ENCODE data around the gene NPTX1. TPM values are rescaled to one million over a fixed set of nuclear protein-coding genes. Genes with fewer than 3 reads are reported as not detected.

Gene NPTX1
- total and polyA plus RNA-seq, 2 donors (not counting 1 experiment from before 2014, with no cell fraction given) = 0.07 to 0.57 TPM

DNA sequence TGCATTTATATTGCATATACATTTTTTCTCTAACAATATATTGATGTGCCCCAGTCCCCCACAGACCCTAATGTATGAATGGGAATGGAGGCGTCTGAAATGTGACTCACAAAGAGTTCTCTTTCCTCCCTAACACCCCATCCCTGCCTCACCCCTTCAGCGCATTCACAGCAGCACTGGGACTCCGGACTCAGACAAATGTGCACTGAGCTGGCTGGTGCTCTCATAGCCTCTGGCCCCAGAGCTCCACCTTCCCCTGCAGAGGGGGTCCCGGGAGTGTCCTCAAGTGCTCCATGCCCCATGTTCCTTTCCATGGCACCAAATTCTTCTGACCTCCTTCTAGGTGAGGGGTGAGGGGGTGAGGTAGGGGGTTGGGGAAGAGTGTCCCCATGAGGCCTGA lies 20.6 kb downstream of the NPTX1 start:
- ChIA-PET POLR2A (no interaction called here), CTCF (no interaction called here)
- intact Hi-C loops (cut with micrococcal nuclease) = no loop called here
- Mint-ChIP-seq H3K27me3 (peaks cover 30% of the 10 kb centered on the region), H3K4me3 (peak overlapping the region; percentile 91), H3K9me3 (ENCODE audit: insufficient read depth) (no peaks in the 10 kb centered on the region), H3K27ac (peak overlapping the region; percentile 67), H3K4me1 (peaks cover 18% of the 10 kb centered on the region)
- no peaks in the 10 kb centered on the region for H3K36me3 ChIP-seq (replicated peaks in 1 of 2; ENCODE audit: control extremely low read depth in 1 of 2, control insufficient read depth in 1 of 2, extremely low read depth in 1 of 2, insufficient read depth in 2 of 2, low read length in 1 of 2)
- WGBS (ENCODE audit: insufficient coverage) = 86% methylated on average over 3 of the region's 4 CpGs
- no peaks in the 10 kb centered on the region for H3K79me2 ChIP-seq (ENCODE audit: control insufficient read depth, insufficient read depth, low read length)
- DNase-seq = no peak
- no peaks in the 10 kb centered on the region for H4K20me1 ChIP-seq (ENCODE audit: control insufficient read depth, insufficient read depth, low read length, poor library complexity, severe bottlenecking)
- H3K4me1 ChIP-seq (ENCODE audit: control insufficient read depth in 2 of 2, insufficient read depth in 2 of 2, low read length in 2 of 2) = peaks cover 7 to 17% of the 10 kb centered on the region in 2 donors
- H3K27me3 ChIP-seq (replicated peaks in 1 of 4; ENCODE audit: control extremely low read depth in 1 of 4, control insufficient read depth in 3 of 4, insufficient read depth in 4 of 4, low read length in 3 of 4) = peaks cover 0 to 31% (median 0%) of the 10 kb centered on the region in 4 experiments
- H2AFZ ChIP-seq (ENCODE audit: insufficient read depth, low read depth, low read length, poor library complexity, severe bottlenecking) = no peak overlapping the region
- H3K4me2 ChIP-seq (replicated peaks; ENCODE audit: low read depth, low read length, poor library complexity, severe bottlenecking) = peak overlapping the region; percentile 97
- ATAC-seq (ENCODE audit: low read depth) = no peak
- peaks cover 0 to 10% (median 0%) of the 10 kb centered on the region in 3 donors for H3K9me3 ChIP-seq (ENCODE audit: control extremely low read depth in 1 of 3, control insufficient read depth in 2 of 3, insufficient read depth in 1 of 3, low read length in 2 of 3)
- no peak overlapping the region for H3K4me3 ChIP-seq (ENCODE audit: control extremely low read depth in 1 of 5, extremely low read depth in 1 of 5, insufficient read depth in 1 of 5, low read depth in 2 of 5, low read length in 4 of 5)
- H3K27ac ChIP-seq (ENCODE audit: low read length in 2 of 2) = peak overlapping the region in 1 of 2 donors; percentile 99
- TF ChIP-seq EZH2 (IDR thresholded peaks at IDR 0.05; ENCODE audit: borderline replicate concordance, insufficient read depth, low read depth, low read length, poor library complexity, severe bottlenecking) = no peak
- TF ChIP-seq, protein P1, sequence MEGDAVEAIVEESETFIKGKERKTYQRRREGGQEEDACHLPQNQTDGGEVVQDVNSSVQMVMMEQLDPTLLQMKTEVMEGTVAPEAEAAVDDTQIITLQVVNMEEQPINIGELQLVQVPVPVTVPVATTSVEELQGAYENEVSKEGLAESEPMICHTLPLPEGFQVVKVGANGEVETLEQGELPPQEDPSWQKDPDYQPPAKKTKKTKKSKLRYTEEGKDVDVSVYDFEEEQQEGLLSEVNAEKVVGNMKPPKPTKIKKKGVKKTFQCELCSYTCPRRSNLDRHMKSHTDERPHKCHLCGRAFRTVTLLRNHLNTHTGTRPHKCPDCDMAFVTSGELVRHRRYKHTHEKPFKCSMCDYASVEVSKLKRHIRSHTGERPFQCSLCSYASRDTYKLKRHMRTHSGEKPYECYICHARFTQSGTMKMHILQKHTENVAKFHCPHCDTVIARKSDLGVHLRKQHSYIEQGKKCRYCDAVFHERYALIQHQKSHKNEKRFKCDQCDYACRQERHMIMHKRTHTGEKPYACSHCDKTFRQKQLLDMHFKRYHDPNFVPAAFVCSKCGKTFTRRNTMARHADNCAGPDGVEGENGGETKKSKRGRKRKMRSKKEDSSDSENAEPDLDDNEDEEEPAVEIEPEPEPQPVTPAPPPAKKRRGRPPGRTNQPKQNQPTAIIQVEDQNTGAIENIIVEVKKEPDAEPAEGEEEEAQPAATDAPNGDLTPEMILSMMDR (IDR thresholded peaks at IDR 0.05) = no peak
- H3K9ac ChIP-seq (ENCODE audit: low read length) = no peak overlapping the region

DNA sequence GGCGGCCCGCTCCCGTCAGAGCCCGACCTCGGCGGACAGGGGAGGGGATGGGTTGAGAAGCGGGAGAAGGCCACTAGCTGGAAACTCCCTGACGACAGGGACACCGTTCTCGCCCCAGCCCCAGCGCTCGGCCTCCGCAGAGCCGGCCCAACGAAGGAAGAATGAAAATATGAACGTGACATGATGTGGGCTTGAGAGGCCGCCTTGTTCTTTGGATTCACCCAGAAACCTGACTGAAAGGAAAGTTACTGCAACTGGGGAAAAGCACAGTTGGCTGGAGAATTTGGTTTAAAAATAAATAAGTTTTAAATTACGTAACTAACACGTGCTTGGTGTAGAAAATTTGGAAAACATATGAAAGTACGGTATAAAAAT lies 21.1 kb downstream of the NPTX1 start:
- peak overlapping the region; percentile 91 for H3K4me3 Mint-ChIP-seq
- ATAC-seq (ENCODE audit: low read depth) = peak; percentile 22
- intact Hi-C loops (cut with micrococcal nuclease) = no loop called here
- no peak for TF ChIP-seq EZH2 (IDR thresholded peaks at IDR 0.05; ENCODE audit: borderline replicate concordance, insufficient read depth, low read depth, low read length, poor library complexity, severe bottlenecking)
- TF ChIP-seq, protein P1 (IDR thresholded peaks at IDR 0.05) = no peak
- Histone ChIP-seq H3K27ac (ENCODE audit: low read length in 2 of 2) (peak overlapping the region; percentile 92 to 99), H3K9ac (ENCODE audit: low read length) (peak overlapping the region; percentile 96), H3K27me3 (replicated peaks in 1 of 4; ENCODE audit: control extremely low read depth in 1 of 4, control insufficient read depth in 3 of 4, insufficient read depth in 4 of 4, low read length in 3 of 4) (peaks cover 0 to 31% (median 0%) of the 10 kb centered on the region in 4 experiments), H2AFZ (ENCODE audit: insufficient read depth, low read depth, low read length, poor library complexity, severe bottlenecking) (peak overlapping the region; percentile 92), H3K4me2 (replicated peaks; ENCODE audit: low read depth, low read length, poor library complexity, severe bottlenecking) (peak overlapping the region; percentile 97), H3K36me3 (replicated peaks in 1 of 2; ENCODE audit: control extremely low read depth in 1 of 2, control insufficient read depth in 1 of 2, extremely low read depth in 1 of 2, insufficient read depth in 2 of 2, low read length in 1 of 2) (no peaks in the 10 kb centered on the region), H4K20me1 (ENCODE audit: control insufficient read depth, insufficient read depth, low read length, poor library complexity, severe bottlenecking) (no peaks in the 10 kb centered on the region), H3K4me1 (ENCODE audit: control insufficient read depth in 2 of 2, insufficient read depth in 2 of 2, low read length in 2 of 2) (peaks cover 7 to 17% of the 10 kb centered on the region in 2 donors), H3K4me3 (ENCODE audit: control extremely low read depth in 1 of 5, extremely low read depth in 1 of 5, insufficient read depth in 1 of 5, low read depth in 2 of 5, low read length in 4 of 5) (peak overlapping the region; percentile 23 to 88 (median 87)), H3K9me3 (ENCODE audit: control extremely low read depth in 1 of 3, control insufficient read depth in 2 of 3, insufficient read depth in 1 of 3, low read length in 2 of 3) (peaks cover 0 to 10% (median 0%) of the 10 kb centered on the region in 3 donors), H3K79me2 (ENCODE audit: control insufficient read depth, insufficient read depth, low read length) (no peaks in the 10 kb centered on the region)
- peaks cover 18% of the 10 kb centered on the region for H3K4me1 Mint-ChIP-seq
- POLR2A ChIA-PET = interaction anchor here (0.6 to 1.2 kb wide), 3 partner anchors 21 to 354 kb away, joined by 4 read pairs; partner anchors contain the start of genes GAA and NPTX1
- H3K9me3 Mint-ChIP-seq (ENCODE audit: insufficient read depth) = no peaks in the 10 kb centered on the region
- WGBS (ENCODE audit: insufficient coverage) = 6% methylated on average over 17 of the region's 20 CpGs
- H3K27me3 Mint-ChIP-seq = peaks cover 26% of the 10 kb centered on the region
- H3K27ac Mint-ChIP-seq = peak overlapping the region; percentile 96
- CTCF ChIA-PET = interaction anchor here (0.8 to 1.5 kb wide), 2 partner anchors 28 to 515 kb away, joined by 3 to 6 read pairs; no protein-coding TSS in a partner anchor
- no peak for DNase-seq
